Fibroblast of pulmonary artery (primary cell): ENCODE measurements around the gene L3MBTL2.

Experiments
- DNase-seq: peaks from one replicate; pipeline ENCODE4 v3.0.0-alpha.2; 2010; ENCODE audit warnings: low read depth
- H3K4me3 ChIP-seq: replicated peaks from 2 replicates; pipeline ENCODE4 v1.5.1; 2011; ENCODE audit warnings: low read depth, mild to moderate bottlenecking, control low read depth, low read length, moderate library complexity
- TF ChIP-seq, protein P1 (sequence below): IDR thresholded peaks from 2 replicates; pipeline ENCODE4 v1.5.1; 2011; ENCODE audit warnings: mild to moderate bottlenecking, control low read depth, low read length, inconsistent platforms; ENCODE audit errors: missing control alignments

The L3MBTL2 gene

DNA sequence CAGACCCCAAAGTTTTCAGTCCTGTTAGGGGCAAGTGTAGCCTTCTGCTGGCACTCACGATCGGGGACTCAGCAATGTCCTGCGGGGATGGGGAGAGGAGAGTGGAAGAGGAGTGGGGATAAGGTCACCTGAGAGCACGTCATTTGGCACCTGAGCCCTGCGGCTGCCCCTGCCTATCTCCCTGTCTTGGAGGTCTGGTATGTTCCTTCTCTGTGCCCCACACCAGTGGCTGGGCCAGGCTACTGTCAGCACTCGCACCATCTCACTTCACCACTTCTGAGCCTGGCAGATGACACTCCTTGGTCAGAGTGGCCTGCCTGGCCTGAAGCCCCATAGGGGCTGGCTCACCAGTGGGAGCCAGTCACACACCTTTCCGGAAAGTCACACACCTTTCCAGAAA is 55.8 kb downstream of the L3MBTL2 start:
- TF ChIP-seq, protein P1, sequence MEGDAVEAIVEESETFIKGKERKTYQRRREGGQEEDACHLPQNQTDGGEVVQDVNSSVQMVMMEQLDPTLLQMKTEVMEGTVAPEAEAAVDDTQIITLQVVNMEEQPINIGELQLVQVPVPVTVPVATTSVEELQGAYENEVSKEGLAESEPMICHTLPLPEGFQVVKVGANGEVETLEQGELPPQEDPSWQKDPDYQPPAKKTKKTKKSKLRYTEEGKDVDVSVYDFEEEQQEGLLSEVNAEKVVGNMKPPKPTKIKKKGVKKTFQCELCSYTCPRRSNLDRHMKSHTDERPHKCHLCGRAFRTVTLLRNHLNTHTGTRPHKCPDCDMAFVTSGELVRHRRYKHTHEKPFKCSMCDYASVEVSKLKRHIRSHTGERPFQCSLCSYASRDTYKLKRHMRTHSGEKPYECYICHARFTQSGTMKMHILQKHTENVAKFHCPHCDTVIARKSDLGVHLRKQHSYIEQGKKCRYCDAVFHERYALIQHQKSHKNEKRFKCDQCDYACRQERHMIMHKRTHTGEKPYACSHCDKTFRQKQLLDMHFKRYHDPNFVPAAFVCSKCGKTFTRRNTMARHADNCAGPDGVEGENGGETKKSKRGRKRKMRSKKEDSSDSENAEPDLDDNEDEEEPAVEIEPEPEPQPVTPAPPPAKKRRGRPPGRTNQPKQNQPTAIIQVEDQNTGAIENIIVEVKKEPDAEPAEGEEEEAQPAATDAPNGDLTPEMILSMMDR, result no peak

DNA sequence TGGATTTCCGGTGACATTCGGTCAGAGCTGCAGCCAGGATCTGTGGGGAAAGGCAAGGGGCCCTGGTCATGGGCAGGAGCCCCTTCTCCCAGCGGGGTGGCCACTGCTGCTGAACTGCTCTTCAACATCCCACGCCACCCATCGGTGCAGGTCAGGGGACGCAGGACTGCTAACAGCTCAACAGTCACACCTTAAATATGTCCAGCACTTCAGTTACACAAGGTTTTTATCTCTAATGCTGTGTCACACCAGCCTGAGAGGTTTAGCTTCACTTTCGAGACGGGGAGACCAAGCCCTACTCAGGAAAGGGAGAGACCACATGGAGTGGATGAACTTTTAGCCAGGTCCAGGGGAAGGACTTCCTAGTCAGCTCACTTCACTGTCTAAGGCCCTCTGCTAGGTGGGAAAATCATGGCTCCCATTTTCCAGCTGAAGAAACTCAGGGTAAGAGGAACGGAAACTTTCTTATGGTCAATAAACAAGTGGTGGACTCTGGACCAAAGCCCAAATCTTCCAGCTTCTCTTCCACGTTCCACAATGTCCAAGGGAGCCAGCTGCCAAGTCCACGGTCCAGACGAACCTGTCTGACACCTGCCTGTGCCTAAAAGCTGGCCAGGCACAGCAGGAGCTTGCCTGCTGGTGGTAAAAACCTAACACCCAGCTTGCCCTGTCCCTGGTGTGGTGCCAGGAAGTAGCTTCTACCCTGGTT is 56.6 kb downstream of the L3MBTL2 start:
- TF ChIP-seq, protein P1, result no peak
- DNase-seq, result no peak
- H3K4me3 ChIP-seq, result no peak overlapping the region

More for the DNA sequence above, 55.8 kb downstream of the L3MBTL2 start:
- no peak for DNase-seq
- H3K4me3 ChIP-seq, result no peak overlapping the region

DNA sequence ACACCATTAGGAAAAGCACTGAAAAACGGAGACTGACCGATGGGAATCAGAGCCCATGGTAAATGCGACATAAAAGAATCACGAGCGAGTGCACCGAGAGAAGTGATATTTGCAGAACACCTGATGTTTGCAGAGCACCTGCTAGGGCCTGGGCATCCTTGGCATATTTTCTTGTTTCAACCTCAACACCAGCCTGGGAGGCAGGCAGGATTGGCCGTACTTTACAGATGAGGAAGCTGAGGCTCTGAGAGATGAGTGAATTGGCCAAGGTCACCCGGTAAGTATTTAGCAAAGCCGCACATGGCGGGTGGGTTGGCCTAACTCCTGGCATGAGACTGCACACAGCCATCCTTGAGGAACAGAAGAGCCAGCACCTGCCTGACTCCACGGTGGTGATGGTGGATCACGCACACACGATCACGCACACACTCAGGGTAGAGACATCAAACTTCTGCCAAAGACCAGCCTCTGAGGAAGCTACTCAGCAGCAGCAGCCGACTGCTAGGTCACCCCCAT is 57.2 kb downstream of the L3MBTL2 start:
- H3K4me3 ChIP-seq, result no peak overlapping the region
- no peak for DNase-seq
- TF ChIP-seq, protein P1, result no peak

DNA sequence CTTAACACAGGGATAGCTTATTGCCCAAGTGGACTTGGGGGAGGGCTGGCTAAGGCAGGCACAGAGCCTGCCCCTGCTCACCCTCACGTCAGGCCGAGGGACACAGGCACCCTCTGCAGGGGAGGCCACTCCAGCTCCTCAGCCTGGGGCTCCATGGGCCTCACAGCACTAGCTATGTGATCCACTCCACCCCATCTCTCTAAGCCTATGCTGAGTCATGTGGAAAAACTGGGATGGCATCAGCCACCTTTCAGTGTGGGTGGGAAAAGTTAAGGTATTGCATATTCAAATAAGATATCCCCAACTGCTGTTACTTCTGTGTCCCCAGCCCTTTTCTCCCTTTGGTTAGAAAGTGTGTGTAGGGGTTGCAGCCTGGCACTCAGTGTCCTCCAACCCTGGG is 58.6 kb downstream of the L3MBTL2 start:
- DNase-seq, result no peak
- H3K4me3 ChIP-seq, result no peak overlapping the region
- TF ChIP-seq, protein P1, result no peak

DNA sequence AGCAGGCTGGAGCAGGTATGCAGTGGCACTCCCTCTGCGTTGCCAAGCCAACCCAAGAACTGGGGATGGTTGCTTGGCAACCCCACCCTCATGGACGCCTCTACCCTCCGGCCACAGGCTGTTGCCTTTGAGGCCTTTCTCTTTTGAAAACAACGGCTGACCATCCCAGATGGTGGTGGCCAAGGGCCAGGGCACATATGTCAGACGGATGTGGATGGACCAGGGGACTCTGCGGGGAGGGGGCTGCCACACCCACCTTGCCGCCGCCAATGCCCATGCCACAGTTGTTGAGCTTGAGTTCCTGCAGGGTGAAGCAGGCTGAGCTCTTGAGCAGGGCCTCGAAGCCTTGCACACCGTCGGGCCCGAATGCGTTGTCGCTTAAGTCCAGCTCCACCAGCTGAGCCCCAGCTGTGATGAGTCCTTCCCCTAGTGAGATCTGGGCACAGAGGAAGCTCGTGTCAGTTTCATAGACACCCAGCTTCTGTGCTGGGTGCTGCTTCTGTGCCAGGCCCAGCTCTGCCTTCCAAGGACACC is 59.4 kb downstream of the L3MBTL2 start:
- TF ChIP-seq, protein P1, result no peak
- H3K4me3 ChIP-seq, result no peak overlapping the region
- DNase-seq, result no peak

DNA sequence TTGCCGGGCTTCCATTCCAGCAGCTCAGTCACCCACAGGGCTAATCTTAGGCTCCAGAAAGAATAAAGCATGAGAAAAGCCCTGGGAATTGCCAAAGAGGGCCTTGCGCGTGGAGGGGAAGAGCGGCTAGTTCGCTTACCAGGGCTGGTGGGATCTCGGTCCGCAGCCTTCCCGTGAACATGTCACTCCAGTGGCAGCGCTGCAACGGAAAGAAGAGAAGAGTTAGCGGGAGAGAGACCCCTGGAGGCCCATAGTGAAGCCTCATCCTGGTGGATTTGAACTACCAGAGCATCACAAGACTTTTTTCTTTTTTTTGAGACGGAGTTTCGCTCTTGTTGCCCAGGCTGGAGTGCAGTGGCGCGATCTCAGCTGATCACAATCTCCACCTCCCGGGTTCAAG is 62.8 kb downstream of the L3MBTL2 start:
- TF ChIP-seq, protein P1, result no peak
- DNase-seq, result no peak
- no peak overlapping the region for H3K4me3 ChIP-seq

DNA sequence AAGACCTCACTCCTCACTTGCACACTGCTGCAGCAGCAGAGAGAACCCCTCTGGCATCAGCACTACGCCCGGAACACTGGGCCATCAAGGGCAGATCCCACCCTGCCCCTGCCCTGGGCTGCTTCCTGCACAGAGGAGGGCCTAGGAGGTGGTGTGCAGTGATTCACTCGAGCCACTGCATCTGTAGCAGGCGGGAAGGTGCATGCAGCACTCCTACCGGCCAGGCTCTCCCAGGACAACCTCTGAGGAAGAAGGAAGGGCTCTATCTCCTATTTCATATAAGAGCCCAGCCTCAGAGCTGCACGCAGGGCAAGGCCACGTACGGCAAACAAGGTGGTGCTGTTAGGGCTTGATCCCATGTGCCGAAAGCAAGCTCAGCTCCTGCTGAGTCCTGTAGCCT is 66.7 kb downstream of the L3MBTL2 start:
- DNase-seq, result no peak
- no peak overlapping the region for H3K4me3 ChIP-seq
- TF ChIP-seq, protein P1, result no peak
